ENCODE measurements around the gene STN1. TPM values are rescaled to one million over a fixed set of nuclear protein-coding genes. Genes with fewer than 3 reads are reported as not detected.

STN1 gene
- polyA plus RNA-seq, 1 donor, result 13.4 TPM

- no CpG with 5 or more reads among the region's 29 CpGs for WGBS (ENCODE audit: insufficient coverage, low lambda C conversion rate)
- H3K4me1 ChIP-seq (ENCODE audit: control insufficient read depth, insufficient read depth, low read length), result peaks cover 21% of the 10 kb centered on the region
- peak in 1 of 2 donors; percentile 33 for DNase-seq
Observed at GRCh38 chr10:103917302-103918052, 507 bp downstream of the STN1 start.

GRCh38 chr10:103916876-103917275 lies 1.1 kb downstream of the STN1 start:
- Histone ChIP-seq H3K27ac (ENCODE audit: low read length) (peak overlapping the region; percentile 96), H3K4me3 (ENCODE audit: low read length) (peak overlapping the region; percentile 89), H3K27me3 (ENCODE audit: control insufficient read depth, insufficient read depth, low read length) (no peaks in the 10 kb centered on the region), H3K4me1 (ENCODE audit: control insufficient read depth, insufficient read depth, low read length) (peaks cover 18% of the 10 kb centered on the region), H3K9me3 (ENCODE audit: control insufficient read depth, low read depth, low read length) (no peaks in the 10 kb centered on the region), H3K36me3 (ENCODE audit: control insufficient read depth, insufficient read depth, low read length) (peaks cover 5% of the 10 kb centered on the region)
- no CpG with 5 or more reads among the region's 2 CpGs for WGBS (ENCODE audit: insufficient coverage, low lambda C conversion rate)
- no peak for DNase-seq

More at GRCh38 chr10:103917302-103918052, 507 bp downstream of the STN1 start:
- Histone ChIP-seq H3K36me3 (ENCODE audit: control insufficient read depth, insufficient read depth, low read length) (peaks cover 5% of the 10 kb centered on the region), H3K27ac (ENCODE audit: low read length) (peak overlapping the region; percentile 96), H3K9me3 (ENCODE audit: control insufficient read depth, low read depth, low read length) (no peaks in the 10 kb centered on the region), H3K4me3 (ENCODE audit: low read length) (peak overlapping the region; percentile 89), H3K27me3 (ENCODE audit: control insufficient read depth, insufficient read depth, low read length) (no peaks in the 10 kb centered on the region)

GRCh38 chr10:103916254-103916653 lies 1.7 kb downstream of the STN1 start:
- peaks cover 5% of the 10 kb centered on the region for H3K36me3 ChIP-seq (ENCODE audit: control insufficient read depth, insufficient read depth, low read length)
- WGBS (ENCODE audit: insufficient coverage, low lambda C conversion rate), result no CpG with 5 or more reads among the region's 1 CpG
- peaks cover 17% of the 10 kb centered on the region for H3K4me1 ChIP-seq (ENCODE audit: control insufficient read depth, insufficient read depth, low read length)
- H3K9me3 ChIP-seq (ENCODE audit: control insufficient read depth, low read depth, low read length), result no peaks in the 10 kb centered on the region
- DNase-seq, result no peak
- no peaks in the 10 kb centered on the region for H3K27me3 ChIP-seq (ENCODE audit: control insufficient read depth, insufficient read depth, low read length)
- H3K4me3 ChIP-seq (ENCODE audit: low read length), result no peak overlapping the region
- H3K27ac ChIP-seq (ENCODE audit: low read length), result no peak overlapping the region

GRCh38 chr10:103915796-103916195 lies 2.2 kb downstream of the STN1 start:
- Histone ChIP-seq H3K27ac (ENCODE audit: low read length) (no peak overlapping the region), H3K4me3 (ENCODE audit: low read length) (no peak overlapping the region), H3K4me1 (ENCODE audit: control insufficient read depth, insufficient read depth, low read length) (peaks cover 17% of the 10 kb centered on the region), H3K36me3 (ENCODE audit: control insufficient read depth, insufficient read depth, low read length) (peaks cover 5% of the 10 kb centered on the region), H3K9me3 (ENCODE audit: control insufficient read depth, low read depth, low read length) (no peaks in the 10 kb centered on the region), H3K27me3 (ENCODE audit: control insufficient read depth, insufficient read depth, low read length) (no peaks in the 10 kb centered on the region)
- no CpG with 5 or more reads among the region's 6 CpGs for WGBS (ENCODE audit: insufficient coverage, low lambda C conversion rate)
- peak in 1 of 2 donors; percentile 31 for DNase-seq

GRCh38 chr10:103912759-103913158 lies 5.2 kb downstream of the STN1 start:
- H3K9me3 ChIP-seq (ENCODE audit: control insufficient read depth, low read depth, low read length), result no peaks in the 10 kb centered on the region
- no CpG with 5 or more reads among the region's 4 CpGs for WGBS (ENCODE audit: insufficient coverage, low lambda C conversion rate)
- H3K27ac ChIP-seq (ENCODE audit: low read length), result no peak overlapping the region
- no peak for DNase-seq
- H3K4me1 ChIP-seq (ENCODE audit: control insufficient read depth, insufficient read depth, low read length), result peaks cover 12% of the 10 kb centered on the region
- H3K36me3 ChIP-seq (ENCODE audit: control insufficient read depth, insufficient read depth, low read length), result peaks cover 5% of the 10 kb centered on the region
- H3K4me3 ChIP-seq (ENCODE audit: low read length), result no peak overlapping the region
- H3K27me3 ChIP-seq (ENCODE audit: control insufficient read depth, insufficient read depth, low read length), result no peaks in the 10 kb centered on the region

- H3K36me3 ChIP-seq (ENCODE audit: control insufficient read depth, insufficient read depth, low read length), result peaks cover 5% of the 10 kb centered on the region
- no peak for DNase-seq
- no peaks in the 10 kb centered on the region for H3K9me3 ChIP-seq (ENCODE audit: control insufficient read depth, low read depth, low read length)
- H3K4me3 ChIP-seq (ENCODE audit: low read length), result no peak overlapping the region
- peaks cover 3% of the 10 kb centered on the region for H3K4me1 ChIP-seq (ENCODE audit: control insufficient read depth, insufficient read depth, low read length)
- WGBS (ENCODE audit: insufficient coverage, low lambda C conversion rate), result no CpG with 5 or more reads among the region's 3 CpGs
- H3K27ac ChIP-seq (ENCODE audit: low read length), result no peak overlapping the region
- H3K27me3 ChIP-seq (ENCODE audit: control insufficient read depth, insufficient read depth, low read length), result no peaks in the 10 kb centered on the region
Observed at GRCh38 chr10:103911021-103911459, 6.9 kb downstream of the STN1 start.

- no peaks in the 10 kb centered on the region for H3K27me3 ChIP-seq (ENCODE audit: control insufficient read depth, insufficient read depth, low read length)
- no peak for DNase-seq
- 94% methylated on average over 3 of the region's 4 CpGs for WGBS (ENCODE audit: insufficient coverage, low lambda C conversion rate)
- H3K9me3 ChIP-seq (ENCODE audit: control insufficient read depth, low read depth, low read length), result no peaks in the 10 kb centered on the region
- peaks cover 5% of the 10 kb centered on the region for H3K36me3 ChIP-seq (ENCODE audit: control insufficient read depth, insufficient read depth, low read length)
- H3K4me1 ChIP-seq (ENCODE audit: control insufficient read depth, insufficient read depth, low read length), result peaks cover 3% of the 10 kb centered on the region
- no peak overlapping the region for H3K4me3 ChIP-seq (ENCODE audit: low read length)
- H3K27ac ChIP-seq (ENCODE audit: low read length), result no peak overlapping the region
Observed at GRCh38 chr10:103910442-103911012, 7.5 kb downstream of the STN1 start.

GRCh38 chr10:103905441-103905840 lies 12.5 kb downstream of the STN1 start:
- WGBS (ENCODE audit: insufficient coverage, low lambda C conversion rate), result no CpG with 5 or more reads among the region's 4 CpGs
- H3K9me3 ChIP-seq (ENCODE audit: control insufficient read depth, low read depth, low read length), result no peaks in the 10 kb centered on the region
- no peak overlapping the region for H3K27ac ChIP-seq (ENCODE audit: low read length)
- no peaks in the 10 kb centered on the region for H3K27me3 ChIP-seq (ENCODE audit: control insufficient read depth, insufficient read depth, low read length)
- H3K36me3 ChIP-seq (ENCODE audit: control insufficient read depth, insufficient read depth, low read length), result peaks cover 13% of the 10 kb centered on the region
- H3K4me1 ChIP-seq (ENCODE audit: control insufficient read depth, insufficient read depth, low read length), result peaks cover 3% of the 10 kb centered on the region
- DNase-seq, result no peak
- no peak overlapping the region for H3K4me3 ChIP-seq (ENCODE audit: low read length)

- Histone ChIP-seq H3K27ac (ENCODE audit: low read length) (no peak overlapping the region), H3K36me3 (ENCODE audit: control insufficient read depth, insufficient read depth, low read length) (peaks cover 45% of the 10 kb centered on the region), H3K4me3 (ENCODE audit: low read length) (no peak overlapping the region), H3K4me1 (ENCODE audit: control insufficient read depth, insufficient read depth, low read length) (no peaks in the 10 kb centered on the region), H3K9me3 (ENCODE audit: control insufficient read depth, low read depth, low read length) (no peaks in the 10 kb centered on the region), H3K27me3 (ENCODE audit: control insufficient read depth, insufficient read depth, low read length) (no peaks in the 10 kb centered on the region)
- 80% methylated on average over 1 of the region's 5 CpGs for WGBS (ENCODE audit: insufficient coverage, low lambda C conversion rate)
- no peak for DNase-seq
Observed at GRCh38 chr10:103901299-103901698, 16.7 kb downstream of the STN1 start.

- Histone ChIP-seq H3K36me3 (ENCODE audit: control insufficient read depth, insufficient read depth, low read length) (peaks cover 42% of the 10 kb centered on the region), H3K27me3 (ENCODE audit: control insufficient read depth, insufficient read depth, low read length) (no peaks in the 10 kb centered on the region), H3K4me1 (ENCODE audit: control insufficient read depth, insufficient read depth, low read length) (no peaks in the 10 kb centered on the region), H3K27ac (ENCODE audit: low read length) (no peak overlapping the region), H3K4me3 (ENCODE audit: low read length) (no peak overlapping the region), H3K9me3 (ENCODE audit: control insufficient read depth, low read depth, low read length) (no peaks in the 10 kb centered on the region)
- no peak for DNase-seq
- WGBS (ENCODE audit: insufficient coverage, low lambda C conversion rate), result 80% methylated on average over 1 of the region's 5 CpGs
Observed at GRCh38 chr10:103899312-103899711, 18.7 kb downstream of the STN1 start.
